IPS DF 6.9 (cell line): Measurements from ENCODE around the gene RTP5.
"Not testable (repeated sequence)": the region's sequence is repeated elsewhere in the genome, so short reads cannot be mapped to it uniquely, and the experiment has no call there.

ENCODE experiments used
- DNase-seq: peaks from one replicate; pipeline ENCODE4 v3.0.0-alpha.2; 2013; ENCODE audit warnings: low read depth, low spot score
- H3K27ac ChIP-seq: one replicate; pipeline ENCODE4 v1.5.1; 2013; ENCODE audit warnings: low read length, control low read depth
- H3K27me3 ChIP-seq: 2 replicates; pipeline ENCODE4 v1.6.1; 2013; ENCODE audit warnings: mild to moderate bottlenecking, low read length; ENCODE audit not compliant: control insufficient read depth, insufficient read depth
- H3K36me3 ChIP-seq: 2 replicates; pipeline ENCODE4 v1.6.1; 2013; ENCODE audit warnings: low read length; ENCODE audit not compliant: control insufficient read depth, insufficient read depth
- H3K4me1 ChIP-seq: 2 replicates; pipeline ENCODE4 v1.6.1; 2013; ENCODE audit warnings: low read length; ENCODE audit not compliant: control insufficient read depth, insufficient read depth
- H3K4me3 ChIP-seq: 2 replicates; pipeline ENCODE4 v1.5.1; 2013; ENCODE audit warnings: mild to moderate bottlenecking, low read length
- H3K9me3 ChIP-seq: 2 replicates; pipeline ENCODE4 v1.6.1; 2013; ENCODE audit warnings: low read length, inconsistent platforms; ENCODE audit not compliant: control insufficient read depth, insufficient read depth
- WGBS: extraction: QIAGEN DNeasy Blood & Tissue Kit; methylation state at CpG from one replicate; pipeline ENCODE4 v1.1.7; 2013; ENCODE audit warnings: mixed read lengths, missing lambda C conversion rate; ENCODE audit not compliant: insufficient read length, insufficient coverage; 5-methylcytosine and 5-hydroxymethylcytosine counted together

Gene RTP5

DNA sequence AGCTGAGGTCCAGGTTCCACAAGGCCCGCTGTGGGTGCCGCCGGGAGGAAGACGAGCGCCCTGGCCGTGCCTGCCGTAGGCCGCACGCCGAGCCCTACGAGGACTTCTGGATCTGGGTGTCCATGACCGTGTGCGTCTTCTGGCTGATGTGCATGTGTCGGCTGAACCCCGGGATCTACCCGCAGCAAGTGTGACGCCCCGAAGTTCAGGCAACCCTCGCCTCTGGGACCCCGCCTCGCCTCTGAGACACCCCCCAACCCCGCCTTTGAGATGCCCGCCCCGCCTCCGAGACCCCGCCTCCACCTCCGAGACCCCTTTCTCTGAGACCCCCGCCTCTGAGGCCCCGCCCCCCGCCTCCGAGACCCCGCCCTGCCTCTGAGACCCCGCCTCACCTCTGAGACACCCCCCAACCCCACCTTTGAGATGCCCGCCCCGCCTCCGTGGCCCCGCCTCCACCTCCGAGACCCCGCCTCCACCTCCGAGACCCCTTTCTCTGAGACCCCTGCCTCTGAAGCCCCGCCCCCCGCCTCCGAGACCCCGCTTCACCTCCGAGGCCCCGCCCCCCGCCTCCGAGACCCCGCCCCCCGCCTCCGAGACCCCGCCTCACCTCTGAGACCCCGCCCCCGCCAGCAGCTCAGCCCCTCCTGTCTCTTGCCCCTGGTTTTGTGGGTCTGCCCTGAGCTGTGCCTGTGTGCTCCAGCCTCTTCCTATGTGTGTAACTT is 3.7 kb downstream of the RTP5 start:
- Histone ChIP-seq H3K9me3 (no peaks in the 10 kb centered on the region), H3K36me3 (no peaks in the 10 kb centered on the region; the same call in 1 of the 2 replicates), H3K4me1 (no peaks in the 10 kb centered on the region), H3K27ac (no peak overlapping the region), H3K4me3 (no peak overlapping the region), H3K27me3 (no peaks in the 10 kb centered on the region)
- WGBS, result no CpG with 5 or more reads among the region's 54 CpGs
- no peak for DNase-seq

DNA sequence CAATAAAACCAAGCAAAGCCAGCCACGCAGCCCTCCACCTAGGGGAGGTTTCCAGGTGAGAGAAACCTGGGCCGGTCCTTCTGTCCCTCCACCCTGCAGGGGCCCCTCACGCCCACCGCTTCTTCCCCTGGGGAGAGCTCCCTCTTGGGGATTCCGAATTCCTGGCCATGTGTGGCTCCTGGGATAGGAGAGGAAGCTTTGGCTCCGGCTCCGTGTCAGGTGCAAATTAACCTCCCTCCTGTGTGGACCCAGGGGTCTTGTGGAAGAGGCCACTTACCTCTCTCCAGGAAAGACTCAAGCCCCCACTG is 4.2 kb downstream of the RTP5 start:
- Histone ChIP-seq H3K4me3 (no peak overlapping the region), H3K4me1 (no peaks in the 10 kb centered on the region)
- WGBS, result no CpG with 5 or more reads among the region's 7 CpGs

GRCh38 chr2:241874277-241874925 is 4.9 kb downstream of the RTP5 start:
- H3K27ac ChIP-seq, result no peak overlapping the region
- H3K27me3 ChIP-seq, result no peaks in the 10 kb centered on the region
- no peaks in the 10 kb centered on the region for H3K4me1 ChIP-seq
- H3K4me3 ChIP-seq, result no peak overlapping the region
- DNase-seq, result no peak
- WGBS, result no CpG with 5 or more reads among the region's 17 CpGs
- H3K9me3 ChIP-seq, result no peaks in the 10 kb centered on the region
- H3K36me3 ChIP-seq, result no peaks in the 10 kb centered on the region; the same call in 1 of the 2 replicates

More for the DNA sequence above, 4.2 kb downstream of the RTP5 start:
- H3K27ac ChIP-seq, result no peak overlapping the region
- H3K27me3 ChIP-seq, result no peaks in the 10 kb centered on the region
- no peaks in the 10 kb centered on the region; the same call in 1 of the 2 replicates for H3K36me3 ChIP-seq
- no peak for DNase-seq
- H3K9me3 ChIP-seq, result no peaks in the 10 kb centered on the region

- not testable (repeated sequence) for H3K27ac ChIP-seq, H3K4me3 ChIP-seq, H3K9me3 ChIP-seq, H3K4me1 ChIP-seq, H3K27me3 ChIP-seq, H3K36me3 ChIP-seq, DNase-seq
- no CpG with 5 or more reads among the region's 22 CpGs for WGBS
Measured at GRCh38 chr2:241875754-241876527, 6.4 kb downstream of the RTP5 start.

DNA sequence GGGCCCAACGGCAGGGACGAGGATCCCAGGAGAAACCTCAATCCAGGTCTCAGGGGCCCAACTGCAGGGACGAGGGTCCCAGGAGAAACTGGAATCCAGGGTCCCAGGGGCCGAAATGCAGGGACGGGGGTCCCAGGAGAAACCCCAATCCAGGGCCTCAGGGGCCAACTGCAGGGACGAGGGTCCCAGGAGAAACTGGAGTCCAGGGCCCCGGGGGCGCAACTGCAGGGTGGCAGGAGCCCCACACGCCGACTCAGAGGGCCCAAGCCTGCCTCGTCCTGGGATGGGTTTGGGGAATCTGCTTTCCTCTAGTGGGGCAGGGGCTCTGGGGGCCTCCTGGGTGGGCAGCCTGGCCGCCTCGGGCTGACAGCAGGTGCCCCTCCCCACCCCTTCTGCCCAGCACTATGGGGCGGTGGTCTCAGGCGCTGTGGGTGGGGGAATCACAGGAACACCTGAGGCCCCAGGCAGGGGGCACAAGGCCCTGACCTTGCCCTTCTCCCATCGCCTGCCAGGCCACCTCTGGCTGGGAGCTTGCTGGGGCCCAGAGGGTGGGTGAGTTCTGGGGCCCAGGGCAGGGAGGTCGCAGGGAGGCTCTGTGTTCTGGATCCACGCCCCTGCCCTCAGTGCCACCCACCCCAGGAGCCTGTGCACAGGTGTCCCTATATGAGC is 7.1 kb downstream of the RTP5 start:
- no peaks in the 10 kb centered on the region for H3K9me3 ChIP-seq
- H3K27ac ChIP-seq, result no peak overlapping the region
- no CpG with 5 or more reads among the region's 18 CpGs for WGBS
- DNase-seq, result no peak
- no peaks in the 10 kb centered on the region; the same call in 1 of the 2 replicates for H3K36me3 ChIP-seq
- H3K4me3 ChIP-seq, result no peak overlapping the region
- H3K27me3 ChIP-seq, result no peaks in the 10 kb centered on the region
- H3K4me1 ChIP-seq, result no peaks in the 10 kb centered on the region

- Histone ChIP-seq H3K27ac (no peak overlapping the region), H3K27me3 (no peaks in the 10 kb centered on the region), H3K4me3 (no peak overlapping the region), H3K36me3 (no peaks in the 10 kb centered on the region; the same call in 1 of the 2 replicates), H3K9me3 (no peaks in the 10 kb centered on the region), H3K4me1 (peaks cover under 1% of the 10 kb centered on the region; the same call in 1 of the 2 replicates)
- no CpG with 5 or more reads among the region's 16 CpGs for WGBS
- DNase-seq, result no peak
Measured at GRCh38 chr2:241877197-241877685, 7.7 kb downstream of the RTP5 start.

DNA sequence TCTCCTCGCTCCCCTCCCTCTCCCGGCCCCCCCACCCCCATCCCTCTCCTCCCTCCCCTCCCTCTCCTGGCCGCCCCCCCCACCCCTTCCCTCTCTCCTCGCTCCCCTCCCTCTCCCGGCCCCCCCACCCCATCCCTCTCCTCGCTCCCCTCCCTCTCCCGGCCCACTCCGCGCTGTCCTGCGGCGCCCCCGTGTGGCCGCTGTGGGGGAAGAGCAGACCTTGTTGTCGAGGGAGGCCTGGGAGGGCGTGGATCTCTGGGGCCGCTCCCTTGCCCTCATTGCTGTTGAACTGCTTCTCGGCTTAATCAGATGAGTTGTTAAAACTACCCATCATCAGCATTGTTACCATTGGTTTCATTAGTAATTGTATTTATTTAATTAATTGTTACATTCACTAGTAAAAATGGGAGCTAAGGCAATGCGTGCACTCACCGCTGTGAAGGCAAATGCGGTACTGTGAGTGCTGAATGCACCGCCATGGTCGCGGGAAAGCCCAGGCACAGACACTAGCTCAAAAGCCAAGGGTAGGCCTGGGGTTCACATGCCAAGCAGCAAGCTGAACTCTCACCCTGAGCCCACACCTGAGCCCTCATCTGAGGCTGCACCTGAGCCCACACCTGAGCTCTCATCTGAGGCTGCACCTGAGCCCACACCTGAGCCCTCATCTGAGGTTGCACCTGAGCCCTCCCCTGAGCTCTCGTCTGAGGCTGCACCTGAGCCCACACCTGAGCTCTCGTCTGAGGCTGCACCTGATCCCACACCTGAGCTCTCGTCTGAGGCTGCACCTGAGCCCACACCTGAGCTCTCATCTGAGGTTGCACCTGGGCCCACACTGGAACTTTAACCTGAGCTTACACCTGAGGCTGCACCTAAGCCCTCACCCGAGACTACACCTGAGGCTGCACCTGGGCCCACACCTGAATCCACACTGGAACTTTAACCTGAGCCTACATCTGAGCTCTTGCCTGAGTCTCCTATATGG is 8.8 kb downstream of the RTP5 start:
- Histone ChIP-seq H3K9me3 (no peaks in the 10 kb centered on the region), H3K27ac (no peak overlapping the region), H3K36me3 (no peaks in the 10 kb centered on the region), H3K27me3 (no peaks in the 10 kb centered on the region), H3K4me3 (no peak overlapping the region), H3K4me1 (peaks cover 2% of the 10 kb centered on the region; the same call in 1 of the 2 replicates)
- no CpG with 5 or more reads among the region's 27 CpGs for WGBS
- no peak for DNase-seq

- no peak overlapping the region for H3K4me3 ChIP-seq
- no peak for DNase-seq
- peaks cover 2% of the 10 kb centered on the region; the same call in 1 of the 2 replicates for H3K4me1 ChIP-seq
- H3K36me3 ChIP-seq, result no peaks in the 10 kb centered on the region
- no peaks in the 10 kb centered on the region for H3K9me3 ChIP-seq
- H3K27me3 ChIP-seq, result no peaks in the 10 kb centered on the region
- WGBS, result no CpG with 5 or more reads among the region's 9 CpGs
- no peak overlapping the region for H3K27ac ChIP-seq
Measured at GRCh38 chr2:241879326-241879725, 9.8 kb downstream of the RTP5 start.

GRCh38 chr2:241880311-241881073 is 11.0 kb downstream of the RTP5 start:
- DNase-seq, result no peak
- WGBS, result no CpG with 5 or more reads among the region's 16 CpGs
- Histone ChIP-seq H3K27ac (no peak overlapping the region), H3K9me3 (no peaks in the 10 kb centered on the region), H3K27me3 (no peaks in the 10 kb centered on the region), H3K4me1 (peaks cover 2% of the 10 kb centered on the region; the same call in 1 of the 2 replicates), H3K36me3 (no peaks in the 10 kb centered on the region; the same call in 1 of the 2 replicates), H3K4me3 (no peak overlapping the region; the same call in 1 of the 2 replicates)
